ENCODE measurements around the gene PDE11A.

DNA sequence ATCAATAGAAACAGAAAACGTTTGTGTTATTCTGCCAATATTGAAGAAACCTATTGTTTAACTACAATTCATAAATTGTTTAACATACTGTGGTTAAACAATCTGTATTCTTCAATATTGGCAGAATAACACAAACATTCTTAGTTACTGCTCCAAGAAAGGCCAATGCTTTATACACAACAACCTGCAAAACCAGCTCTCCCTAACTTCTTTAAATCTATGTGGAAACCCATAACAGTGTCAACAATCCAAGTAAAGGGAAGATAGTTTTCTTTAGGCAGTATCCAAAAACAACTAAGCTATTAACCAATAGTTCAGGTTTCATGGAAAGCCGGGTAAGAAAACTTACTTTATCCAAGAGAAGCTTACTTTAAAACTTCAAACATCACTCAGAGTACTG, 33.5 kb upstream of the PDE11A start:
- TF ChIP-seq POLR2A (IDR thresholded peaks at IDR 0.05; ENCODE audit: low read length), result no peak
- TF ChIP-seq GATA1 (IDR thresholded peaks at IDR 0.05; ENCODE audit: low read depth, low read length), result no peak
